Esophagus mucosa (tissue), 1 donor: Measurements from ENCODE around the gene COL18A1. TPM values are rescaled to one million over a fixed set of nuclear protein-coding genes. Genes with fewer than 3 reads are reported as not detected.
"Not testable (repeated sequence)": the region's sequence is repeated elsewhere in the genome, so short reads cannot be mapped to it uniquely, and the experiment has no call there.

Source experiments
- ATAC-seq: fragments of 200-7000 bp; cut with Tn5 transposase; one replicate; pipeline ENCODE4 v1.9.1; 2020
- total RNA-seq: library from RNA; stranded (reverse); gene quantifications from one replicate; pipeline ENCODE4 v1.2.4, GENCODE V29; 2023
- donor health status: DM: yes; HTN: yes; CAD: no.

The COL18A1 gene
- total RNA-seq, 1 donor from 2014 or later: 26.7 TPM

DNA sequence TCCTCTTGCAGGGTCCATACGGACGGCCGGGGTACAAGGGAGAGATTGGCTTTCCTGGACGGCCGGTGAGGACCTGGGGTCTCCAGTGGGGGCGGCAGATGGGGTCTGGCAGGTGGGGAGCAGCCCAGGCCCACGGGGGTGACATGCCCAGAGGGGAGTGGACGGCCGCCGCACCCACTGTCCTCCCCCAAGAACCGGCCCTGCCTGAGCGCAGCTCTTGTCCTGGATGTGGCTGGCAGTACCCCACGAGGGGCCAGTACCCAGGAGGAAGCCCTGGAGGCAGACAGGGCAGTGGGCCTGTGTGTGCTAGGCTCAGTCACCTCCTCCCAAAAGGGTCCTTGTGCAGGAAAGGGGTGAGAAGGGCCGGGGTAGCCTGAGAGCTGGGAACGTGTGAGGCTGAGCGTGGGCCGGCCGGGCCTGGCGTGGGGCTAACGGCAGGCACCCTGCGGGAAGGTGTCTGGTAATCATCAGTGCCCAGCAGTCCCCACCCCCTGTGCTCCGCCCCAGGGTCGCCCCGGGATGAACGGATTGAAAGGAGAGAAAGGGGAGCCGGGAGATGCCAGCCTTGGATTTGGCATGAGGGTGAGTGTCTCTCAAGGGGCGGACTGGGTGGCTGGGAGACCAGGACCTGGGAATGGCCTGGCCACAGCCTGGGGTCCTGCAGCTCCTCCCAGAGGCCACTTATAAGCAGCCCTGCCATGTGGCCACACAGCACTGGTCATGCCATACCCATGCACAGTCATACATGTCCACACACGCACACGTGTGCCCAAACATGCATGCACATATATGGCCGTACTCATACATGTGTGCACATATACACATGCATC is 90.1 kb downstream of the COL18A1 start:
- no peak for ATAC-seq

DNA sequence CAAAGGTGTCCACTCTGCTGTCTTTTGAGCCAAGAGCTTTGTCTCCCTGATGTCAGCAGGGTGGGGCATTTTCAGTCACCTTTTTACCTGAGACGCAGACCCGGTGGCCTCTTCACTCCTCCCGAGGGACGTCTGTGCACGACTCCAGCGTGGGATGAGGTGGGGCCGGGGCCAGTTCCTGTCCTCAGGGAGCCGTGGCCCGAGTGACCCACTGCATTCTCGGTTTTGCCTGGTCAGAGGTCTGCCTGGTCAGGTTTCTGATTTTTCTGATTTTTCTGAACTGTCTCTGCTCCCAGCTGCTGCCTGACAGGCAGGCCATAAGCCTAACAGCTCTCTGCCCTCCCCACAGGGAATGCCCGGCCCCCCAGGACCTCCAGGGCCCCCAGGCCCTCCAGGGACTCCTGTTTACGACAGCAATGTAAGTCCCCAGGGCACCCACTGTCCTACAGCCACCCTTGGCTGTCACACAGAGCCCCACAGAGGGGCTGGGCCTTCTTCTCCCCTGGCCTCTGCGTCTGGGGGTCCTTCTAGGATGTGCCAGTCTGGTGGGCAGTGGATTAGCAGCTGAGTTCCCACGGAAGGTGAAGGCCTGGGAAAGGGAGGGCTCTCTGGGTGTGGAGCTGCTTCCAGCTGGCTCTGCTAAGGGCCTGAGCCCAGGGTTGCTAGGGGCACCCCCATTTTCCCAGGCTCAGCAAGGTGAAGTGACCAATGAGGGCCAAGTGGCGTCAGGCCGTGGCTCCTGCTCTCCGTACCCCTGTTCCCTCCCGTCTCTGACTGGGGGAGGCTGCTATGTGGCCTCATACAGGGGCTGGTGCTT is 91.4 kb downstream of the COL18A1 start:
- no peak for ATAC-seq

DNA sequence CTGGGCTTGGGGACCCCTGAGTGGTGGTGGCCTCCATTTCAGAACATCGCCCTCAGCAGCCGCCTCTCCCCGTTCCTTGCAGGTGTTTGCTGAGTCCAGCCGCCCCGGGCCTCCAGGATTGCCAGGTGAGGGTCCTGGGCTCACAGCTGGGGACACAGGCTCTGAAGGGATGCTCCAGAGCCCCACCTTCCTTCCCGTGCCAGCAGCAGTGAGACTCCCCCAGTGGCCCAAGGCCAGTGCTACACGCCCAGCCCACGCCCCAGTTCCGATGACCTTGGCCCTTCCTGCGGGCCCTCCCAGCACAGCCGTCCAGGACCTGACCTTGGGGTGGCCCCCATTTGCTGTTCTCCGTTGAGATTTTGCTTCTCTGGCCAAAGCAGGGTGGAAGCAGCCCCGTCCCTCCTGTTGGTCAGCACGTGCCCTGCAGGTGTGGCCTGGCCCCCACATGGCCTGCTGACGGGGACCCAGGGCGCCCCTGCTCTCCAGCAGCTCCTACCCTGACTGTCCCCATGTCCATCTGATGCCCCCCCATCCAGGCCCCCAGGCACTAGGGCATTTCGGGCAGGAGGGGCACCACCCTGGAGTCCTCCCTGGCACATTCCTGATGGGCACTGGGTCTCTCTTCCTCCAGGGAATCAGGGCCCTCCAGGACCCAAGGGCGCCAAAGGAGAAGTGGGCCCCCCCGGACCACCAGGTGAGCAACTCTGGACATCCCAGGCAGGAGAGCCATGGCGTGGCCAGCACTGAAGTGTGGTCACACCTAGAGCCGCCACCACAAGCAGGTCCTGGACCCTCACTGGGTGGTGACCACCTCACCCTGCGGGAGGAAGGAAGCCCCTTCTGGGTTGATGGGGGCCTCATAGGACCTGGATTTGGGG is 92.2 kb downstream of the COL18A1 start:
- ATAC-seq: no peak

GRCh38 chr21:45497846-45498645 is 93.1 kb downstream of the COL18A1 start:
- no peak for ATAC-seq

DNA sequence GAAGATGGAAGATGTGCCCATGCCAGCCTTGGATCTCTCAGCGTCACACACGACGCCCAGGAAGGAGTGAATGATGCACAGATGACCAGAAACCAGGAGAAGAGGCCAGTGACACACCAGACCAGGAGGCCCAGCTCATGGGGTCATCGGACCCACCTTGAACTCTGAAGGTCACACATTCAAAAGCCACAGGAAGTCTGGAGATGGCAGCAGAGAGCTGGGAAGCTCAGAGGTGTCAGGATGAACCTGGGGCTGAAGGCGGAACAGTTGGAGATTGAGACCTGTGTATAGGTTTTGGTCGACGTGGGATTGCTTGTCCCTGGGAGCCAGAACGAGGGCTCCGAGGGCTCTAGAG is 93.7 kb downstream of the COL18A1 start:
- no peak for ATAC-seq

DNA sequence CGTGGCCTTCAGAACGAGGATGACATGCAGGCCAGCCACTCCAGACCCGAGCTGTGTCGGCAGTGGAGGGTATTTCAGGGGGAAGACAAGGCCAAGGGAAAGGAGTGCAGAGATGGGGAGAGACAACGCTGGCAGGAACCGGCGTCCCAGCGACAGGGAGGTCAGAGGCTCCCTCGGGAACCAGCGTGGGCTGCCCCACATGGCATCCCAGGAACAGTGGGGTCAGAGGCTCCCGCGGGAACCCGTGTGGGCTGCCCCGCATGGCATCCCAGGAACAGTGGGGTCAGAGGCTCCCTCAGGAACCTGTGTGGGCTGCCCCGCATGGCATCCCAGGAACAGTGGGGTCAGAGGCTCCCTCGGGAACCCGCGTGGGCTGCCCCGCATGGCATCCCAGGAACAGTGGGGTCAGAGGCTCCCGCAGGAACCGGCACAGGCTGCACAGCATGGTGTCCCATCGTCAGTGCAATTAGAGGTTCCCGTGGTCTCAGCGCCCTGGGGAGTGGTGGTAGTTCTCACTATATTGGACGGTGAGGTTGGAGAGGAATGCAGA is 94.3 kb downstream of the COL18A1 start:
- no peak for ATAC-seq

GRCh38 chr21:45499970-45500577 is 95.1 kb downstream of the COL18A1 start:
- peak; percentile 11 for ATAC-seq

- not testable (repeated sequence) for ATAC-seq
Measured at GRCh38 chr21:45501081-45502005, 96.4 kb downstream of the COL18A1 start.

DNA sequence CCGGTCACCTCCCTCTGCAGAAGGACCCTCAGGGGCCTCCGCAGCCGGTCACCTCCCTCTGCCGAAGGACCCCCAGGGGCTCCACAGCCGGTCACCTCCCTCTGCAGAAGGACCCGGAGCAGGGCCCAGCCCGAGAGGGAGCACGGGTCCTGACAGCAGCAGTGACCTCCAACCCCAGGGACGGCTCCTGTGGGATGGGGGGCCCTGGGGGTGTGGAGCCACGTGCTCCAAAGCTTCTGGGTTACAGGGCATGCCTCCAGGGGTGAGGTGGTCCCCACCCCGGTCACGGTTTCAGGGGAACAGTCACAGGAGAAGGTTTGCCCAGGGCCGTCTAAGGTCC is 97.0 kb downstream of the COL18A1 start:
- ATAC-seq: no peak

- ATAC-seq: no peak
Measured at GRCh38 chr21:45502600-45502999, 97.6 kb downstream of the COL18A1 start.

GRCh38 chr21:45503226-45503625 is 98.3 kb downstream of the COL18A1 start:
- ATAC-seq: not testable (repeated sequence)

DNA sequence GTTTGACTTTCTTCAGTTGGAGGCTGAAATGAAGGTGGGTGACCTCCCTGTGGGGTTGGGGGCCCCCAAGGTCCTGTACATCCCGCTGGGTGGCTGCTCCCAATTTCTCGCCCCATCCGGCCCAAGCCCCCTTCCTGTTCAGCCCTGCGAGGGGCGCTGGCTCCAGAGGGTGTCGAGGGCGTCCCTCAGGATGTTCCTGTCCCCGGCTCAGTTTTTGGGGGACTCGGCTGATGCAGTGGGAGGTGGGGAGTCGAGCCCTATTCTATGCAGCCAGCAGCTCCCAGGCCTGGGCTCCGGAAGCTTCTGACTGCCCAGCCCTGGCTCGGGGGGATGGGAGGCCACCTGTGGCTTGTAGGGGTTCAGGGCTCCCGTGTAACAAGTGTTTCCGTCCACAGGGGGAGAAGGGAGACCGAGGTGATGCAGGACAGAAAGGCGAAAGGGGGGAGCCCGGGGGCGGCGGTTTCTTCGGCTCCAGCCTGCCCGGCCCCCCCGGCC is 99.1 kb downstream of the COL18A1 start:
- ATAC-seq: no peak

GRCh38 chr21:45504516-45505415 is 99.8 kb downstream of the COL18A1 start:
- peak; percentile 8 for ATAC-seq

DNA sequence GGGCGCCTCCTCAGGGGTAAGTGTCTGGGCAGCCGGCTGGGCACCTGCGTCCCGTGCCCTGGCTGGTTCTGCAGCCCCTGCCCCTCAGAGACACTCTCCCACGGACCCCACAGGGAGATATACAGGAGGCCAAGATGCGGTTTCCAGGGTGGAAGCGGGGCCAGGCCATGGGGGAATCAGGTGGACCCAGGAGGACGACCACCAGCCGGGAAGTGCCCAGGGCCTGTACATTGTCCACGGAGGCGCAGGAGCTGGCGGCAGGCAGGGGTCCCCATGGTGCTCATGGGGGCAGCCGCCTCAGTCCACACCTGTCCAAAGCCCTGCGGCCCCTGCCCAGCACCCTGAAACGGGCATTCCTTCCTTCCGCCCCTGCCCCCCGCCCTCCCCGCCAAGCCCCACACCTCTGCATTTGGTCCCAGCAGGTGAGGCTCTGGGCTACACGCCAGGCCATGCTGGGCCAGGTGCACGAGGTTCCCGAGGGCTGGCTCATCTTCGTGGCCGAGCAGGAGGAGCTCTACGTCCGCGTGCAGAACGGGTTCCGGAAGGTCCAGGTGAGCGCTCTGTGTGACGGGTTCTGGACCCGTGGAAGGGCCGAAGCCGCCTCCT is 100.6 kb downstream of the COL18A1 start:
- ATAC-seq: no peak

DNA sequence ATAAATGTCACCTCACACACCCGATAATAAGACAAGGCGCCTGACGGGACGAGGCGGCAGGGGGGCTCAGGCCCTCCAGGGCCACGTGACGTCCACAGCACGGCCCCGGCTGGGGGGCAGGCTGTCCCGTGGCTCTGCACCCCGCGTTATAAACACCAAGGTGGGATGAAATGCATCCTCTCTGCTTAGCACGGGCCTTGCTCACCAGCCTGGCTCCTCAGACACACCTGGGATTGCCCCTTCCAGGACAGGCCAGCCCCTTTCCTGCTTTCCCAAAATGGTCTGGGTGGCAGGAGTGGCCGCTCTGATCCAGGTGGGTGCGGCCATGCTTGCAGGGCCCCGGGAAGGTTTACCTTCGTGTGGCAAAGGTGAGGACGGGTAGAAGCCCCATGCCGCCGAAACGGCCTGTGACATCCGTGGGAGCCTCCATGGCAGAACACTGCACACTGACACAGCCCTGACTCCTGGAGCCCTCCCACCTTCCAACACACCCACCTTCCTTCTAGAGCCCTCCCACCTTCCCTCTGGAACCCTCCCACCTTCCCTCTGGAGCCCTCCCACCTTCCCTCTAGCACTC is 101.4 kb downstream of the COL18A1 start:
- peak; percentile 9 for ATAC-seq

DNA sequence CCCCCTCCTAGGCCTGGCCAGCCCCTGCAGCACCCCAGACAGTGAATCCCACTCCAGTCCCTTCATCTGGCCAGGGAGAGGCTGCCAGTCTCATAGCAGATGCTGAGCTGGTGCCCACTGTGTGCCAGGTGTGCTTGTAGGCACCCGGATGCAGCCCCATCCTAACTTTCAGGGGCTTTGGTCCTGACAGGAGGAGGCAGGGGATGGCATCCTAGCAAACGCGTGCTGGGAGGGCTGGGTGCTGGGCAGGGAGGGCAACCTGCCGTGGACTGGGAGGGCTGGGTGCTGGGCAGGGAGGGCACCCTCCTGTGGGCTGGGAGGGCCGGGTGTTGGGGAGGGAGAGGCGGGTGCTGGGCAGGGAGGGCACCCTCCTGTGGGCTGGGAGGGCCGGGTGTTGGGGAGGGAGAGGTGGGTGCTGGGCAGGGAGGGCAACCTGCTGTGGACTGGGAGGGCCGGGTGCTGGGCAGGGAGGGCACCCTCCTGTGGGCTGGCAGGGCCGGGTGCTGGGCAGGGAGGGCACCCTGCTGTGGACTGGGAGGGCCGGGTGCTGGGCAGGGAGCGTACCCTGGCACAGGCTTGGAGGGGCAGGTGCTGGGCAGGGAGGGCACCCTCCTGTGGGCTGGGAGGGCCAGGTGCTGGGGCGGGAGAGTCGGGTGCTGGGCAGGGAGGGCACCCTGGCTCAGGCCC is 102.0 kb downstream of the COL18A1 start:
- no peak for ATAC-seq

GRCh38 chr21:45507523-45507875 is 102.5 kb downstream of the COL18A1 start:
- no peak for ATAC-seq
